ENCODE measurements around the gene ZSCAN10. TPM values are rescaled to one million over a fixed set of nuclear protein-coding genes. Genes with fewer than 3 reads are reported as not detected.

ZSCAN10 gene
- total and polyA plus RNA-seq, 2 of the 13 experiments (the other 11 are each of a cell fraction or from before 2014, with no cell fraction given) = not detected

GRCh38 chr16:3047387-3047720, 51.7 kb downstream of the ZSCAN10 start:
- ChIA-PET CTCF (ENCODE audit: low intra/inter-chr PET ratio, low total read pairs) (no interaction called here), POLR2A (interaction anchor here (0.9 to 1.3 kb wide), 2 partner anchors 12 to 27 kb away, joined by 3 read pairs; no protein-coding TSS in a partner anchor)
- TF ChIP-seq FOXA1 (IDR thresholded peaks at IDR 0.05) (no peak), FOXA1 (CRISPR knock-in tag; IDR thresholded peaks at IDR 0.05) (no peak), NCOA2 (CRISPR knock-in tag; IDR thresholded peaks at IDR 0.05) (no peak), KDM3A (CRISPR knock-in tag; IDR thresholded peaks at IDR 0.05; ENCODE audit: low read depth) (no peak), PLSCR1 (CRISPR knock-in tag; IDR thresholded peaks at IDR 0.05; ENCODE audit: borderline replicate concordance) (no peak), ZNF562 (CRISPR knock-in tag; IDR thresholded peaks at IDR 0.05; ENCODE audit: borderline replicate concordance) (no peak), DZIP1 (CRISPR knock-in tag; IDR thresholded peaks at IDR 0.05) (no peak), TRIM22 (IDR thresholded peaks at IDR 0.05) (no peak), RNF219 (CRISPR knock-in tag; IDR thresholded peaks at IDR 0.05) (no peak), ZSCAN30 (CRISPR knock-in tag; IDR thresholded peaks at IDR 0.05) (no peak), KLF16 (CRISPR knock-in tag; IDR thresholded peaks at IDR 0.05) (no peak), RXRA (CRISPR knock-in tag; IDR thresholded peaks at IDR 0.05) (no peak), SKIL (CRISPR knock-in tag; IDR thresholded peaks at IDR 0.05; ENCODE audit: borderline replicate concordance) (no peak), ZNF788 (CRISPR knock-in tag; IDR thresholded peaks at IDR 0.05; ENCODE audit: borderline replicate concordance) (no peak), ZNF672 (CRISPR knock-in tag; IDR thresholded peaks at IDR 0.05) (no peak), KLF6 (CRISPR knock-in tag; IDR thresholded peaks at IDR 0.05) (no peak), THAP8 (CRISPR knock-in tag; IDR thresholded peaks at IDR 0.05; ENCODE audit: borderline replicate concordance) (no peak)

More at GRCh38 chr16:3047387-3047720, 51.7 kb downstream of the ZSCAN10 start:
- Histone ChIP-seq H3K27me3 (ENCODE audit: control insufficient read depth in 1 of 2, insufficient read depth in 2 of 2, low read length in 2 of 2) (peaks cover 10 to 79% of the 10 kb centered on the region in 2 experiments), H3K79me2 (ENCODE audit: insufficient read depth, low read length) (no peaks in the 10 kb centered on the region), H3K9ac (ENCODE audit: insufficient read depth, low read depth, low read length) (no peak overlapping the region), H3K4me1 (ENCODE audit: insufficient read depth, low read length) (peaks cover 19% of the 10 kb centered on the region), H2AFZ (ENCODE audit: low read length) (no peak overlapping the region), H3K4me3 (replicated peaks in 1 of 3; ENCODE audit: insufficient read depth in 1 of 3, low read depth in 2 of 3, low read length in 3 of 3) (no peak overlapping the region), H4K20me1 (ENCODE audit: insufficient read depth, low read length) (no peaks in the 10 kb centered on the region), H3K4me2 (ENCODE audit: low read depth, low read length) (no peak overlapping the region), H3K36me3 (replicated peaks in 1 of 2; ENCODE audit: control insufficient read depth in 1 of 2, insufficient read depth in 2 of 2, low read length in 2 of 2) (no peaks in the 10 kb centered on the region), H3K27ac (ENCODE audit: extremely low read length, insufficient read depth, low read length) (no peak overlapping the region), H3K9me3 (ENCODE audit: low read length) (no peaks in the 10 kb centered on the region)
- DNase-seq (ENCODE audit: low spot score) (no peak), ATAC-seq (no peak), FAIRE-seq (no peak)
- in situ Hi-C loops (cut with HindIII; ENCODE audit: extremely low pct_ligation_motif_present, low pct_unique_long_range_greater_than_20kb) (no loop called here), intact Hi-C loops (cut with micrococcal nuclease; ENCODE audit: unreplicated experiment) (no loop called here)
- WGBS (ENCODE audit: low lambda C conversion rate) = no CpG with 5 or more reads among the region's 13 CpGs
- BruUV-seq (replicated peaks) = no TSS peak
